Astrocyte of the spinal cord (primary cell): Measurements from ENCODE around the gene ASL.
"Not testable (repeated sequence)": the region's sequence is repeated elsewhere in the genome, so short reads cannot be mapped to it uniquely, and the experiment has no call there.

ENCODE experiments used
- DNase-seq: peaks from one replicate; pipeline ENCODE4 v3.0.0; 2011; ENCODE audit warnings: low read depth, low spot score
- H3K4me3 ChIP-seq: 2 replicates; pipeline ENCODE4 v1.5.1; 2011; ENCODE audit warnings: low read depth, mild to moderate bottlenecking, low read length, moderate library complexity
- in situ Hi-C: cut with HindIII; loops from 2 replicates; pipeline ENCODE4 v1.10.0; 2017; ENCODE audit warnings: low sequenced_read_pairs
- TF ChIP-seq, protein P1 (sequence below): IDR thresholded peaks from 2 replicates; pipeline ENCODE4 v1.5.1; 2012; ENCODE audit warnings: low read depth, mild to moderate bottlenecking, low read length, inconsistent platforms

ASL gene

DNA sequence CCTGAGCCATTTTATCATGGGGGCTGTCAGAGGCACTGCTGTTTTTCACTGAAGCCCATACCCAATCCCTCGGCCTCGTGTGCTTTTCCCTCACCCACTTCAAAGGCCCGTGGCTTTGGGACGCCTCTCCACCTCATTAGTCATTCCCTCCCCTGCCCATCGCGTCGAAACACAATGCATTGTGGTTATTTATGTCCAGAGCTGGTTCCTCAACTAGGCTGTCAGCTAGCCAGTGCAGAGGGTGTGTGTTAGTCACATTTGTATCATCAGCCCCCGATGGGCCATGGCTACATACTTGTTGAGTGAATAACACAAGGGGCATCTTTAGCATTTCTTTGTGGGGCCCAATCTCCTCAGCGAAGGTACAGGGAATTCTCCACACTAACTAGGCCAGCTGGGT lies 35.2 kb downstream of the ASL start:
- in situ Hi-C loops: no loop called here
- TF ChIP-seq, protein P1, sequence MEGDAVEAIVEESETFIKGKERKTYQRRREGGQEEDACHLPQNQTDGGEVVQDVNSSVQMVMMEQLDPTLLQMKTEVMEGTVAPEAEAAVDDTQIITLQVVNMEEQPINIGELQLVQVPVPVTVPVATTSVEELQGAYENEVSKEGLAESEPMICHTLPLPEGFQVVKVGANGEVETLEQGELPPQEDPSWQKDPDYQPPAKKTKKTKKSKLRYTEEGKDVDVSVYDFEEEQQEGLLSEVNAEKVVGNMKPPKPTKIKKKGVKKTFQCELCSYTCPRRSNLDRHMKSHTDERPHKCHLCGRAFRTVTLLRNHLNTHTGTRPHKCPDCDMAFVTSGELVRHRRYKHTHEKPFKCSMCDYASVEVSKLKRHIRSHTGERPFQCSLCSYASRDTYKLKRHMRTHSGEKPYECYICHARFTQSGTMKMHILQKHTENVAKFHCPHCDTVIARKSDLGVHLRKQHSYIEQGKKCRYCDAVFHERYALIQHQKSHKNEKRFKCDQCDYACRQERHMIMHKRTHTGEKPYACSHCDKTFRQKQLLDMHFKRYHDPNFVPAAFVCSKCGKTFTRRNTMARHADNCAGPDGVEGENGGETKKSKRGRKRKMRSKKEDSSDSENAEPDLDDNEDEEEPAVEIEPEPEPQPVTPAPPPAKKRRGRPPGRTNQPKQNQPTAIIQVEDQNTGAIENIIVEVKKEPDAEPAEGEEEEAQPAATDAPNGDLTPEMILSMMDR: no peak
- no peak overlapping the region for H3K4me3 ChIP-seq
- DNase-seq: peak; percentile 93

DNA sequence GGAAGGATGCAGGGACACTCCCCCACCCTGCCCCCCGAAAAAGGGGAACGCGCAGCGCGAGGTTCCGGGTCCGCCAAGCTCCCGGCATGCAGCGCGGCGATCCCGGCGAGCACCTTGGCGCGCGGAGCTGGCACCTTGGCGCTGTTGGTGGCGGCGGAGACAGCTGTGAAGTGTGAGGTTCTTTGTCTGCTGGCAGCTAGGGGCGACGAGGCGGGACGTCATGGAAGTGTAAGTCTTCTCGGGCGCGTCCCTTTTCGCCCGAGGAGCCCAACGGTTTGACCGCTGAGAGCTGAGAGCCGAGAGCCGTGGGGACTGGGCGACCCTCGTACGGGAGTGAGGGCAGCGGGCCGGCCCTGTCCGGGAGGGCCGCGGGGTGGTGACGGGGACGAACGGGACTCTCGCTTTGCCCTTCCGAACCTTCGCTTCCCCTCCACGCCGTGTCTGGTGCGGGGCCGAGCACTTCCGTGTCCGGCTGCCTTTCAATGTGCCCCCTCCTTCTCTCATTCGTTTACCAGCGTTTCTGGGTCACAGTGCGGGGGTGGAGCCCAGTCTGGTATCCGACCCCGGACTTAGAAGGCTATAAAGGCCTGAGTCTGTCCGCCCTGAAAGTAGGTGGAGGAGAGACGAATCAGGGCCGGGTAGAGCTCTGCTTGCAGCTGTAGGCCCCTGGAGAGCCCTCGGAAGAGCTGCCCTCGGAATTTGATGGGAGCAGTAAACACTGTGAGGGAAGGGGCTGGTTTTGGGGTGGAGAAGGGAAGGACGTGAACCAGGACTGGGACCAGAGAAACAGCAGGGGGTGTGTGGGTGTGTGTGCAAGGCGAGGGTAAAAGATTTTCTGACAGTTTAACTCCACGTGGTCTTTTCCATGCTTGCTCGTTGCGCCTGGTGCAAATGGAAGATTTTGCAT lies 39.4 kb downstream of the ASL start, which contains the start of gene CRCP:
CRCP (plus strand) TSS at position 105 of the 907 bp plus-strand sequence; CDS start at position 221, 116 bp downstream.
- TF ChIP-seq, protein P1: no peak

GRCh38 chr7:66116680-66117420 lies 41.2 kb downstream of the ASL start:
- H3K4me3 ChIP-seq, DNase-seq, in situ Hi-C loops: not testable (repeated sequence)

More for the DNA sequence above, 39.4 kb downstream of the ASL start, which contains the start of gene CRCP:
- in situ Hi-C loops: no loop called here
- peak within 1 kb of the TSS; percentile 92 for H3K4me3 ChIP-seq
- DNase-seq: peak; percentile 81

GRCh38 chr7:66118603-66119002 lies 43.0 kb downstream of the ASL start:
- no peak for DNase-seq
- TF ChIP-seq, protein P1: no peak
- in situ Hi-C loops: no loop called here
- no peak overlapping the region for H3K4me3 ChIP-seq

GRCh38 chr7:66119245-66119850 lies 43.7 kb downstream of the ASL start:
- H3K4me3 ChIP-seq: no peak overlapping the region
- in situ Hi-C loops: no loop called here
- no peak for DNase-seq
- TF ChIP-seq, protein P1: no peak

DNA sequence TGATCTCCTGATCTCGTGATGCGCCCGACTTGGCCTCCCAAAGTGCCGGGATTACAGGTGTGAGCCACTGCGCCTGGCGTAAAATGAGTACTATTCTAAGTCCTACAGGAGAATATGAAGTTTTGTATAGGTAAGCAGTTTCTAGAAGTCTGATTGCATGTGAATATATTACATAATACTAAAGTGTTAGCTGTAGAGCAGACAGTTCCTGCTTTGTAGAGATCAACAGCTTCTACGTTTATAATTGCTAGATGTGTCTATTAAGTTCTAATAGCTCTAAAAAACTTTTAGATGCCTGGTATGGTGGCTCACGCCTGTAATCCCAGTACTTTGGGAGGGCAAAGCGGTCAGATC lies 47.5 kb downstream of the ASL start:
- TF ChIP-seq, protein P1: no peak
- H3K4me3 ChIP-seq: no peak overlapping the region
- DNase-seq: no peak
- in situ Hi-C loops: no loop called here

- H3K4me3 ChIP-seq, DNase-seq, in situ Hi-C loops: not testable (repeated sequence)
These were observed 48.9 kb downstream of the ASL start for GRCh38 chr7:66124569-66124861.
